ENCODE data around the gene TTC9B. TPM values are rescaled to one million over a fixed set of nuclear protein-coding genes. Genes with fewer than 3 reads are reported as not detected.

TTC9B gene
- total RNA-seq, 1 experiment from 2014 or later: not detected

DNA sequence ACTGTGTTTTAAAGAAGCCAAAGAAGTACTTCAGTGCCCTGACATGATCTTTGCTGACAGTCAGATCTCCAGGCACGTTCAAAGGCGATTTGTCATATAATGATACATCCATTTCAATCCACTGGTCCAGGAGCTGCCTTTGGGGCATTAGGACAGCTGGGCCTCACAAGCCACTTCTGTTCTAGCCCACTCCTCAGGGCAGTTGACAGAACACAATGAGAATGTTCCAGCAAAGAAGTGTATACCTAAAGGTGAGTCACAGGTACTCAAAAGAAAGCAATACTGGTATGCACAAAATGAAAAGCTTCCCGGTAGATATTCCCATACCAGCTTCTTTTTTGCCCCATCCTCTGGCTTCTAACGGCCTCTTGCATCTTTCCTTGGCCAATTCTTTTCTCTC lies 39.4 kb downstream of the TTC9B start:
- DNase-seq (ENCODE audit: low spot score): no peak
- no peaks in the 10 kb centered on the region for H3K36me3 Mint-ChIP-seq
- no peak overlapping the region for H3K4me3 Mint-ChIP-seq
- H3K27ac Mint-ChIP-seq: no peak overlapping the region
- H3K4me1 Mint-ChIP-seq: 0 out of 2 replicates have a peak, but pooled peaks cover 3% of the 10 kb centered on the region
- ATAC-seq: no peak
- ChIA-PET POLR2A (no interaction called here), CTCF (interaction anchor here (1.1 to 1.6 kb wide), 2 partner anchors 13 to 33 kb away, joined by 3 to 9 read pairs; no protein-coding TSS in a partner anchor)
- H3K27me3 Mint-ChIP-seq (ENCODE audit: low read depth): no peaks in the 10 kb centered on the region; the same call in 1 of the 2 replicates
- TF ChIP-seq FOXK1 (CRISPR knock-in tag; IDR thresholded peaks at IDR 0.05): no peak
- no peak for TF ChIP-seq ATF1 (CRISPR knock-in tag; IDR thresholded peaks at IDR 0.05)
- no peak for TF ChIP-seq RORB (CRISPR knock-in tag; IDR thresholded peaks at IDR 0.05)
- no peak for TF ChIP-seq NR3C1 (CRISPR knock-in tag; conservative IDR thresholded peaks at IDR 0.05; ENCODE audit: low read depth)
- TF ChIP-seq, protein P1, sequence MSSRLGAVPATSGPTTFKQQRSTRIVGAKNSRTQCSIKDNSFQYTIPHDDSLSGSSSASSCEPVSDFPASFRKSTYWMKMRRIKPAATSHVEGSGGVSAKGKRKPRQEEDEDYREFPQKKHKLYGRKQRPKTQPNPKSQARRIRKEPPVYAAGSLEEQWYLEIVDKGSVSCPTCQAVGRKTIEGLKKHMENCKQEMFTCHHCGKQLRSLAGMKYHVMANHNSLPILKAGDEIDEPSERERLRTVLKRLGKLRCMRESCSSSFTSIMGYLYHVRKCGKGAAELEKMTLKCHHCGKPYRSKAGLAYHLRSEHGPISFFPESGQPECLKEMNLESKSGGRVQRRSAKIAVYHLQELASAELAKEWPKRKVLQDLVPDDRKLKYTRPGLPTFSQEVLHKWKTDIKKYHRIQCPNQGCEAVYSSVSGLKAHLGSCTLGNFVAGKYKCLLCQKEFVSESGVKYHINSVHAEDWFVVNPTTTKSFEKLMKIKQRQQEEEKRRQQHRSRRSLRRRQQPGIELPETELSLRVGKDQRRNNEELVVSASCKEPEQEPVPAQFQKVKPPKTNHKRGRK (CRISPR knock-in tag; IDR thresholded peaks at IDR 0.05; ENCODE audit: borderline replicate concordance): no peak
- TF ChIP-seq SMAD3 (CRISPR knock-in tag; IDR thresholded peaks at IDR 0.05; ENCODE audit: borderline replicate concordance): no peak
- no peak for TF ChIP-seq OVOL2 (CRISPR knock-in tag; IDR thresholded peaks at IDR 0.05; ENCODE audit: borderline replicate concordance)
- TF ChIP-seq, protein P2, sequence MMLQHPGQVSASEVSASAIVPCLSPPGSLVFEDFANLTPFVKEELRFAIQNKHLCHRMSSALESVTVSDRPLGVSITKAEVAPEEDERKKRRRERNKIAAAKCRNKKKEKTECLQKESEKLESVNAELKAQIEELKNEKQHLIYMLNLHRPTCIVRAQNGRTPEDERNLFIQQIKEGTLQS (CRISPR knock-in tag; conservative IDR thresholded peaks at IDR 0.05): no peak
- H3K9me3 Mint-ChIP-seq: peaks cover 12% of the 10 kb centered on the region

DNA sequence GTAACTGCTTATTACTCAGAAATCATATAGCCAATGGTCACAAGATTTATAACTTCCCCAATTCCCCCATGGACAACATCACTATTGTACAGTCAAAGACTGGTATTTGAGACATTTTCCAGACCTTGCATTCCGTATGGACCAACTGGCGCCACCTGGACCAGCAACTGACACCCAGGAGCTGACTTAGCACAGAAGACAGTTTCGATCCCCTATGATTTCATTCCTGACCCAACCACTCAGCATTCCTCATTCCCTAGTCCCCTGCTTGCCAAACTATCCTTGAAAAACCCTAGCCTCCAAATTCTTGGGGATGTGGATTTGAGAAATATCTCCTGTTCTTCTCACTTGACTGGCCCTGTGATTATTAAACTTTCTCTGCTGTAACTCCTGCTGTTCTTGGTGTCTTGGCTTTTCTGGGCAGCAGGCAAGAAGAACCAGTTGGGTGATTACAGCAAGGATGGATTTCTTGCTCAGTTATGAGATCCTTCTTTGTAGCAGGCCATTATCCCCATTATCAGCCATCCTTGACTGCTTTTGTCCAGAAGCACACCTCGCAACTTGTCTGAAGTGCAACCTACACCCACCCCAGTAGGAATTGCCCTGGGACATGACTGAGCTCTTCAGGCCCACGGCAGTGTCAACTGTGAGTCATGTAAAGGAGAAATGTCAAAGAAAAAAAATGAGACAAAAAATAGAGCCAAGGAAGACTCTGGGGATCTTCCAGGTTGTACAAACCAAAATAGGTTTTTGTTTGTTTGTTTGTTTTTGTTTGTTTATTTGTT lies 40.7 kb downstream of the TTC9B start:
- Mint-ChIP-seq H3K4me1 (0 out of 2 replicates have a peak, but pooled peaks cover 3% of the 10 kb centered on the region), H3K36me3 (no peaks in the 10 kb centered on the region), H3K9me3 (peaks cover 12% of the 10 kb centered on the region), H3K4me3 (no peak overlapping the region), H3K27me3 (ENCODE audit: low read depth) (no peaks in the 10 kb centered on the region; the same call in 1 of the 2 replicates), H3K27ac (no peak overlapping the region)
- TF ChIP-seq TEAD4 (CRISPR knock-in tag; IDR thresholded peaks at IDR 0.05) (no peak), ATF1 (CRISPR knock-in tag; IDR thresholded peaks at IDR 0.05) (no peak), ZNF263 (CRISPR knock-in tag; IDR thresholded peaks at IDR 0.05; ENCODE audit: low read depth) (no peak), TEAD1 (CRISPR knock-in tag; IDR thresholded peaks at IDR 0.05) (no peak), SMAD4 (CRISPR knock-in tag; IDR thresholded peaks at IDR 0.05) (no peak), ZBTB21 (CRISPR knock-in tag; IDR thresholded peaks at IDR 0.05; ENCODE audit: borderline replicate concordance) (no peak), ESRRA (CRISPR knock-in tag; IDR thresholded peaks at IDR 0.05; ENCODE audit: borderline replicate concordance) (no peak), ZNF121 (CRISPR knock-in tag; IDR thresholded peaks at IDR 0.05) (no peak), RELA (CRISPR knock-in tag; IDR thresholded peaks at IDR 0.05; ENCODE audit: borderline replicate concordance) (no peak), CREB1 (CRISPR knock-in tag; IDR thresholded peaks at IDR 0.05) (no peak), TP53 (CRISPR knock-in tag; IDR thresholded peaks at IDR 0.05) (no peak), JAZF1 (CRISPR knock-in tag; IDR thresholded peaks at IDR 0.05) (no peak), NFYB (CRISPR knock-in tag; conservative IDR thresholded peaks at IDR 0.05; ENCODE audit: low read depth) (no peak)
- TF ChIP-seq, protein P3, sequence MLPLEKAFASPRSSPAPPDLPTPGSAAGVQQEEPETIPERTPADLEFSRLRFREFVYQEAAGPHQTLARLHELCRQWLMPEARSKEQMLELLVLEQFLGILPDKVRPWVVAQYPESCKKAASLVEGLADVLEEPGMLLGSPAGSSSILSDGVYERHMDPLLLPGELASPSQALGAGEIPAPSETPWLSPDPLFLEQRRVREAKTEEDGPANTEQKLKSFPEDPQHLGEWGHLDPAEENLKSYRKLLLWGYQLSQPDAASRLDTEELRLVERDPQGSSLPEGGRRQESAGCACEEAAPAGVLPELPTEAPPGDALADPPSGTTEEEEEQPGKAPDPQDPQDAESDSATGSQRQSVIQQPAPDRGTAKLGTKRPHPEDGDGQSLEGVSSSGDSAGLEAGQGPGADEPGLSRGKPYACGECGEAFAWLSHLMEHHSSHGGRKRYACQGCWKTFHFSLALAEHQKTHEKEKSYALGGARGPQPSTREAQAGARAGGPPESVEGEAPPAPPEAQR (CRISPR knock-in tag; IDR thresholded peaks at IDR 0.05): no peak
- TF ChIP-seq, protein P4, sequence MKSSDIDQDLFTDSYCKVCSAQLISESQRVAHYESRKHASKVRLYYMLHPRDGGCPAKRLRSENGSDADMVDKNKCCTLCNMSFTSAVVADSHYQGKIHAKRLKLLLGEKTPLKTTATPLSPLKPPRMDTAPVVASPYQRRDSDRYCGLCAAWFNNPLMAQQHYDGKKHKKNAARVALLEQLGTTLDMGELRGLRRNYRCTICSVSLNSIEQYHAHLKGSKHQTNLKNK (CRISPR knock-in tag; IDR thresholded peaks at IDR 0.05): no peak
- TF ChIP-seq, protein P5, sequence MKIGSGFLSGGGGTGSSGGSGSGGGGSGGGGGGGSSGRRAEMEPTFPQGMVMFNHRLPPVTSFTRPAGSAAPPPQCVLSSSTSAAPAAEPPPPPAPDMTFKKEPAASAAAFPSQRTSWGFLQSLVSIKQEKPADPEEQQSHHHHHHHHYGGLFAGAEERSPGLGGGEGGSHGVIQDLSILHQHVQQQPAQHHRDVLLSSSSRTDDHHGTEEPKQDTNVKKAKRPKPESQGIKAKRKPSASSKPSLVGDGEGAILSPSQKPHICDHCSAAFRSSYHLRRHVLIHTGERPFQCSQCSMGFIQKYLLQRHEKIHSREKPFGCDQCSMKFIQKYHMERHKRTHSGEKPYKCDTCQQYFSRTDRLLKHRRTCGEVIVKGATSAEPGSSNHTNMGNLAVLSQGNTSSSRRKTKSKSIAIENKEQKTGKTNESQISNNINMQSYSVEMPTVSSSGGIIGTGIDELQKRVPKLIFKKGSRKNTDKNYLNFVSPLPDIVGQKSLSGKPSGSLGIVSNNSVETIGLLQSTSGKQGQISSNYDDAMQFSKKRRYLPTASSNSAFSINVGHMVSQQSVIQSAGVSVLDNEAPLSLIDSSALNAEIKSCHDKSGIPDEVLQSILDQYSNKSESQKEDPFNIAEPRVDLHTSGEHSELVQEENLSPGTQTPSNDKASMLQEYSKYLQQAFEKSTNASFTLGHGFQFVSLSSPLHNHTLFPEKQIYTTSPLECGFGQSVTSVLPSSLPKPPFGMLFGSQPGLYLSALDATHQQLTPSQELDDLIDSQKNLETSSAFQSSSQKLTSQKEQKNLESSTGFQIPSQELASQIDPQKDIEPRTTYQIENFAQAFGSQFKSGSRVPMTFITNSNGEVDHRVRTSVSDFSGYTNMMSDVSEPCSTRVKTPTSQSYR (CRISPR knock-in tag; IDR thresholded peaks at IDR 0.05): no peak
- TF ChIP-seq, protein P1 (CRISPR knock-in tag; IDR thresholded peaks at IDR 0.05; ENCODE audit: borderline replicate concordance): no peak
- TF ChIP-seq, protein P6, sequence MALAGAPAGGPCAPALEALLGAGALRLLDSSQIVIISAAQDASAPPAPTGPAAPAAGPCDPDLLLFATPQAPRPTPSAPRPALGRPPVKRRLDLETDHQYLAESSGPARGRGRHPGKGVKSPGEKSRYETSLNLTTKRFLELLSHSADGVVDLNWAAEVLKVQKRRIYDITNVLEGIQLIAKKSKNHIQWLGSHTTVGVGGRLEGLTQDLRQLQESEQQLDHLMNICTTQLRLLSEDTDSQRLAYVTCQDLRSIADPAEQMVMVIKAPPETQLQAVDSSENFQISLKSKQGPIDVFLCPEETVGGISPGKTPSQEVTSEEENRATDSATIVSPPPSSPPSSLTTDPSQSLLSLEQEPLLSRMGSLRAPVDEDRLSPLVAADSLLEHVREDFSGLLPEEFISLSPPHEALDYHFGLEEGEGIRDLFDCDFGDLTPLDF (CRISPR knock-in tag; IDR thresholded peaks at IDR 0.05): no peak
- POLR2A ChIA-PET: no interaction called here
- no peak for DNase-seq (ENCODE audit: low spot score)
- no peak for ATAC-seq
- CTCF ChIA-PET: interaction anchor here (1.6 to 4.1 kb wide), 2 partner anchors 12 kb away, joined by 9 to 44 read pairs; no protein-coding TSS in a partner anchor
